Epithelial cell of esophagus (primary cell): ENCODE data around the gene KLHL30.

Source experiments
- DNase-seq: peaks from one replicate; pipeline ENCODE4 v3.0.0; 2010; ENCODE audit warnings: low read depth
- H3K4me3 ChIP-seq: 2 replicates; pipeline ENCODE4 v1.5.1; 2011; ENCODE audit warnings: mild to moderate bottlenecking, low read length, control low read depth
- CTCF ChIP-seq: IDR thresholded peaks from 2 replicates; pipeline ENCODE4 v1.5.1; 2011; ENCODE audit warnings: low read depth, mild to moderate bottlenecking, low read length, control low read depth, inconsistent platforms; ENCODE audit not compliant: insufficient read depth; ENCODE audit errors: missing control alignments

The KLHL30 gene

GRCh38 chr2:238190445-238190844 lies 52.0 kb downstream of the KLHL30 start:
- no peak for TF ChIP-seq CTCF
- DNase-seq = no peak
- no peak overlapping the region for H3K4me3 ChIP-seq
